Mammary epithelial cell (primary cell): ENCODE results near the gene IRS4.

ENCODE experiments used
- EZH2 ChIP-seq: IDR thresholded peaks from 2 replicates; pipeline ENCODE4 v1.6.1; 2012; ENCODE audit warnings: low read length, inconsistent platforms, borderline replicate concordance
- TF ChIP-seq, protein P1 (sequence below), 2 donors: IDR thresholded peaks in 1 of 2; conservative IDR thresholded peaks in 1 of 2; 2 replicates each; pipeline ENCODE4 v1.5.1; 2011 to 2012; ENCODE audit warnings: inconsistent platforms in 2 of 2, low read length in 2 of 2, mild to moderate bottlenecking in 2 of 2, control low read depth in 1 of 2, low read depth in 1 of 2; ENCODE audit not compliant: insufficient read depth in 1 of 2; ENCODE audit errors: extremely low read depth in 1 of 2

DNA sequence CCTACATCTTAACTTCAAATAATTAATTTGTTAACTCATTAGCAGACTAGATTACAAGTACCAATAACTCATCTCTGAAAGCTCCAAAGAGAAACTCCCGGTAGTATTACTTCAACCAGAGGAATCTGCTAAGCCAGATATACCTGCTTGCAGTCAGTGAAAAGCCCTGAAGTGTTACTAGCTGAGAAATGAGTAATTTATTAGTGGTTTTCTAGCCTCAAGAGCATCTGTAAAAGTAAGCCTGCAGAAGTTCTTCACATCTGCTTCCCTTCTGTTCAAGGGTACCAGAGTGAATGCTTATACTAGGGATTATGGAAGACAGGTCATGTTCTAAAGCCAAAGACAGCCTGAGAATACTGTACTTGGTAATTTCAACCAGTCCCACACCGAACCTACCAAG, 34.7 kb downstream of the IRS4 start:
- TF ChIP-seq, protein P1, sequence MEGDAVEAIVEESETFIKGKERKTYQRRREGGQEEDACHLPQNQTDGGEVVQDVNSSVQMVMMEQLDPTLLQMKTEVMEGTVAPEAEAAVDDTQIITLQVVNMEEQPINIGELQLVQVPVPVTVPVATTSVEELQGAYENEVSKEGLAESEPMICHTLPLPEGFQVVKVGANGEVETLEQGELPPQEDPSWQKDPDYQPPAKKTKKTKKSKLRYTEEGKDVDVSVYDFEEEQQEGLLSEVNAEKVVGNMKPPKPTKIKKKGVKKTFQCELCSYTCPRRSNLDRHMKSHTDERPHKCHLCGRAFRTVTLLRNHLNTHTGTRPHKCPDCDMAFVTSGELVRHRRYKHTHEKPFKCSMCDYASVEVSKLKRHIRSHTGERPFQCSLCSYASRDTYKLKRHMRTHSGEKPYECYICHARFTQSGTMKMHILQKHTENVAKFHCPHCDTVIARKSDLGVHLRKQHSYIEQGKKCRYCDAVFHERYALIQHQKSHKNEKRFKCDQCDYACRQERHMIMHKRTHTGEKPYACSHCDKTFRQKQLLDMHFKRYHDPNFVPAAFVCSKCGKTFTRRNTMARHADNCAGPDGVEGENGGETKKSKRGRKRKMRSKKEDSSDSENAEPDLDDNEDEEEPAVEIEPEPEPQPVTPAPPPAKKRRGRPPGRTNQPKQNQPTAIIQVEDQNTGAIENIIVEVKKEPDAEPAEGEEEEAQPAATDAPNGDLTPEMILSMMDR (conservative IDR thresholded peaks at IDR 0.05 in 1 of 2, IDR thresholded peaks at IDR 0.05 in 1 of 2; ENCODE audit: extremely low read depth in 1 of 2, insufficient read depth in 1 of 2, low read depth in 1 of 2, low read length in 2 of 2): no peak
- no peak for TF ChIP-seq EZH2
